OCI-LY3 (cell line): Measurements from ENCODE around the gene FOXRED1.

Experiments
- H2AFZ ChIP-seq: fragments of 200-600, 300-600 bp; shearing (Covaris generic); 2 replicates; pipeline ENCODE4 v1.6.0; 2014; ENCODE audit warnings: antibody characterized with exemption, low read depth, low read length
- H3K27ac ChIP-seq: fragments of 200-600, 300-600 bp; sonication (generic); 2 replicates; pipeline ENCODE4 v1.5.1; 2014; ENCODE audit warnings: mild to moderate bottlenecking, low read length, moderate library complexity, mixed read lengths
- H3K27me3 ChIP-seq: fragments of 200-600, 300-600 bp; sonication (generic); 2 replicates; pipeline ENCODE4 v1.6.1; 2014; ENCODE audit warnings: low read depth, low read length, mixed read lengths
- H3K36me3 ChIP-seq: fragments of 200-600, 300-600 bp; sonication (generic); replicated peaks from 2 replicates; pipeline ENCODE3; 2014; ENCODE audit warnings: low read depth, low read length, mixed read lengths
- H3K4me1 ChIP-seq: fragments of 300-600, 200-600 bp; sonication (generic); 2 replicates; pipeline ENCODE4 v1.6.1; 2014; ENCODE audit warnings: low read length, mixed read lengths
- H3K4me2 ChIP-seq: fragments of 200-600, 300-600 bp; sonication (generic); 2 replicates; pipeline ENCODE4 v1.6.1; 2014; ENCODE audit warnings: low read length, mixed read lengths
- H3K4me3 ChIP-seq: fragments of 300-600, 200-600 bp; sonication (generic); 2 replicates; pipeline ENCODE4 v1.5.1; 2014; ENCODE audit warnings: antibody characterized with exemption, mild to moderate bottlenecking, low read length, moderate library complexity
- H3K79me2 ChIP-seq: fragments of 300-600, 200-600 bp; shearing (Covaris generic); 2 replicates; pipeline ENCODE4 v1.6.1; 2014; ENCODE audit warnings: mild to moderate bottlenecking, low read length, mixed read lengths
- H3K9ac ChIP-seq: fragments of 300-600, 200-600 bp; shearing (Covaris generic); 2 replicates; pipeline ENCODE4 v1.6.0; 2014; ENCODE audit warnings: mild to moderate bottlenecking, low read length, moderate library complexity
- H3K9me3 ChIP-seq: fragments of 200-600, 300-600 bp; shearing (Covaris generic); 2 replicates; pipeline ENCODE4 v1.6.1; 2014; ENCODE audit warnings: low read length, mixed read lengths; ENCODE audit not compliant: insufficient read depth
- H4K20me1 ChIP-seq: fragments of 200-600, 300-600 bp; sonication (generic); 2 replicates; pipeline ENCODE4 v1.6.1; 2016; ENCODE audit warnings: low read length, mixed read lengths; ENCODE audit not compliant: insufficient read depth
- EZH2phosphoT487 ChIP-seq: fragments of 200-600 bp; shearing (Covaris generic); IDR thresholded peaks from 2 replicates; pipeline ENCODE4 v1.6.1; 2018; ENCODE audit warnings: antibody characterized with exemption, mixed run types, low read depth
- TF ChIP-seq, protein P1 (sequence below): fragments of 200-600, 300-600 bp; sonication (generic); IDR thresholded peaks from 2 replicates; pipeline ENCODE4 v1.5.1; 2014; ENCODE audit warnings: antibody characterized with exemption, low read length, low read depth

FOXRED1 gene

DNA sequence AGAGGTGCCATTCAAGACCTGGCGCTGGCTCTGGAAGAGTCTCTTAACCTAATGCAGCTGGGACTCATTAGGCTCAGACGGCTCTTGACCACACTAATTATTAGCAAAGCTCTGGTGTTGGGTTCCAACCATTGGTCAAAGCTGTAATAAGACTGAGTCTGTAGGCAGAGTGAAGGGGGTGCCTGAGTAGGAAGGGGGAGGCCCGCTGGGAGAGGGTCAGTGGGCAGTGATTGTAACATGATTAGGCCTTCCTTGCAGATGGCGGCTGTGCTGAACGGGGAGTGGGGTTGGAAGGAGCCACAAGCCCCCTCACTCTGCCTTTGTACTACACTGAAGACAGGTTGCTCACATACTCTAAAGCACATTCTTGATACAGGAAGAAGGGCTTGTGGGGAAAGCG, 5.5 kb upstream of the FOXRED1 start:
- Histone ChIP-seq H3K27ac (no peak overlapping the region), H2AFZ (no peak overlapping the region), H3K4me1 (peaks cover 8% of the 10 kb centered on the region), H3K9me3 (no peaks in the 10 kb centered on the region), H3K4me2 (no peak overlapping the region), H3K36me3 (peaks cover 70% of the 10 kb centered on the region), H3K4me3 (no peak overlapping the region), H3K79me2 (peaks cover 23% of the 10 kb centered on the region), H3K27me3 (no peaks in the 10 kb centered on the region), H4K20me1 (no peaks in the 10 kb centered on the region), H3K9ac (no peak overlapping the region)
- no peak for TF ChIP-seq EZH2phosphoT487
- TF ChIP-seq, protein P1, sequence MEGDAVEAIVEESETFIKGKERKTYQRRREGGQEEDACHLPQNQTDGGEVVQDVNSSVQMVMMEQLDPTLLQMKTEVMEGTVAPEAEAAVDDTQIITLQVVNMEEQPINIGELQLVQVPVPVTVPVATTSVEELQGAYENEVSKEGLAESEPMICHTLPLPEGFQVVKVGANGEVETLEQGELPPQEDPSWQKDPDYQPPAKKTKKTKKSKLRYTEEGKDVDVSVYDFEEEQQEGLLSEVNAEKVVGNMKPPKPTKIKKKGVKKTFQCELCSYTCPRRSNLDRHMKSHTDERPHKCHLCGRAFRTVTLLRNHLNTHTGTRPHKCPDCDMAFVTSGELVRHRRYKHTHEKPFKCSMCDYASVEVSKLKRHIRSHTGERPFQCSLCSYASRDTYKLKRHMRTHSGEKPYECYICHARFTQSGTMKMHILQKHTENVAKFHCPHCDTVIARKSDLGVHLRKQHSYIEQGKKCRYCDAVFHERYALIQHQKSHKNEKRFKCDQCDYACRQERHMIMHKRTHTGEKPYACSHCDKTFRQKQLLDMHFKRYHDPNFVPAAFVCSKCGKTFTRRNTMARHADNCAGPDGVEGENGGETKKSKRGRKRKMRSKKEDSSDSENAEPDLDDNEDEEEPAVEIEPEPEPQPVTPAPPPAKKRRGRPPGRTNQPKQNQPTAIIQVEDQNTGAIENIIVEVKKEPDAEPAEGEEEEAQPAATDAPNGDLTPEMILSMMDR, result no peak

DNA sequence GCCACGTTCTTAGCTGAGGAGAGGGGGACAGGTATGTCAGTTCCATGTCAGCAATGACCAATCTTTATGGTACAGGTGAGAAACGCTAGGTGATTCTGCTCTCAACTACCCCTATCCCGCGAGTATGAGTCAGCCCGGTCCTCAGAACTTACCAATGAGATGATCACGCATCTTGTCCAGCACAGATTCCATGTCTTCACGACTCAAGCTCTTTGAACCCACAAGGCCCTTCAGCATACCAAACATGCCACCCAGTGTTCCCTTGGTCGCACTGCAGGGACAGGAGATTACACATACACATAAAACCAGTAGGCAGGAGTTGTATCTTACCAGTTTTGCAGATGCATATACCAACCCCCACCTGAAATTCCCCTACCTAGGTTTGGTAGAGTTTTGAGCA, 3.1 kb upstream of the FOXRED1 start:
- Histone ChIP-seq H3K36me3 (peaks cover 61% of the 10 kb centered on the region), H3K27ac (no peak overlapping the region), H2AFZ (no peak overlapping the region), H3K9ac (no peak overlapping the region), H3K9me3 (no peaks in the 10 kb centered on the region), H3K79me2 (peaks cover 44% of the 10 kb centered on the region), H3K4me3 (no peak overlapping the region), H3K4me1 (peaks cover 17% of the 10 kb centered on the region), H3K27me3 (no peaks in the 10 kb centered on the region), H3K4me2 (no peak overlapping the region), H4K20me1 (no peaks in the 10 kb centered on the region)
- no peak for TF ChIP-seq EZH2phosphoT487
- TF ChIP-seq, protein P1, result no peak

DNA sequence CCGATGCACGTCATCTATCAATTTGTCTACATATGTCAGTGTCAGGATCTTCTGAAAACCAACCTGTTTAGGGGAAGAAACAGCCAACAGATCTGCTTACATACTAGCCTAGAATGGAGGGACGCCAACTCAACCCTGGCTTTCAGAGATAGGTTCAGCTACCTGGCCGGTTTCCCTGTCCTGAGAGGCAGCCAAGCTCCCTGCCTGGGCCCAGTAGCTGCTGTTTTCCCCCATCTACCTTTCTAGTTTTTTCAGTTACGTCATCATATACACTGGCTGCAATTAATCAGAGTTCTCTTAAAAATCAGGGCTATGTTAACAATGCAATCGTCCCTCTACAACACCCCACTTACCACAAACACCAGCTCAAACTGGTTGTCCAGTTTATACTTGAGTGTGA, 1.3 kb upstream of the FOXRED1 start:
- H3K9ac ChIP-seq, result peak overlapping the region; percentile 84
- peaks cover 54% of the 10 kb centered on the region for H3K36me3 ChIP-seq
- H2AFZ ChIP-seq, result no peak overlapping the region
- H3K27ac ChIP-seq, result peak overlapping the region; percentile 56
- no peaks in the 10 kb centered on the region for H4K20me1 ChIP-seq
- H3K4me1 ChIP-seq, result peaks cover 17% of the 10 kb centered on the region
- peak overlapping the region; percentile 87 for H3K4me3 ChIP-seq
- no peaks in the 10 kb centered on the region for H3K9me3 ChIP-seq
- H3K27me3 ChIP-seq, result no peaks in the 10 kb centered on the region
- TF ChIP-seq, protein P1, result no peak
- no peak for TF ChIP-seq EZH2phosphoT487
- peak overlapping the region; percentile 93 for H3K4me2 ChIP-seq
- H3K79me2 ChIP-seq, result peaks cover 51% of the 10 kb centered on the region

DNA sequence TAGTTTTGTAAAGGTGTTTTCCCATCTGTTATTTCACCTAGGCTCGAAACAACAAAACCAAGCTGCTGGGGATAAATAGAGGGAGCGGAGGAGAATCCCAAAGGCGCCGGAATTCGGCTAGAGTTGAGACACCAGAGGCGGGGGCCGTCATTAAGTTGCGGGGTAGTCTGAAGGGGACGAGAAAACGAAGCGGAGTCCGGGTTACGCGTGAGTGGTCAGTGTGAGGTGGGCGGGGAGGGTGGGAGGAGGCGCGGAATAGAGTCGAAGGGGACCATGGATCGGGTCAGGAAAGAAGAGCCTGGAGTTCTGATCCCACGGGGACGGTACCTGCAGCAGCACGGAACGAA, 620 bp upstream of the FOXRED1 start:
- no peaks in the 10 kb centered on the region for H3K27me3 ChIP-seq
- peaks cover 17% of the 10 kb centered on the region for H3K4me1 ChIP-seq
- H4K20me1 ChIP-seq, result no peaks in the 10 kb centered on the region
- H3K4me2 ChIP-seq, result peak overlapping the region; percentile 93
- H3K9me3 ChIP-seq, result no peaks in the 10 kb centered on the region
- peak overlapping the region; percentile 56 for H3K27ac ChIP-seq
- no peak for TF ChIP-seq EZH2phosphoT487
- TF ChIP-seq, protein P1, result no peak
- no peak overlapping the region for H2AFZ ChIP-seq
- H3K79me2 ChIP-seq, result peaks cover 51% of the 10 kb centered on the region
- peak overlapping the region; percentile 84 for H3K9ac ChIP-seq
- peak overlapping the region; percentile 87 for H3K4me3 ChIP-seq
- H3K36me3 ChIP-seq, result peaks cover 54% of the 10 kb centered on the region
